Left lung (tissue), 10 donors: ENCODE measurements around the gene MAB21L3. TPM values are rescaled to one million over a fixed set of nuclear protein-coding genes. Genes with fewer than 3 reads are reported as not detected.

Experiments used
- ATAC-seq: fragments of 200-7000 bp; cut with Tn5 transposase; one replicate; pipeline ENCODE4 v1.9.1; 2020; ENCODE audit warnings: moderate library complexity
- DNase-seq, 4 donors: peaks; one replicate each; pipeline ENCODE4 v3.0.0-alpha.2; 2013 to 2020
- H3K27ac ChIP-seq, 2 donors: fragments of 200-600 bp; sonication (generic) in 1 of 2; one replicate each; pipeline versions ENCODE4 v1.5.0 to v1.8.0; 2020 to 2021
- H3K27me3 ChIP-seq, 2 donors: fragments of 200-600 bp; sonication (generic) in 1 of 2; one replicate each; pipeline versions ENCODE4 v1.5.0 to v1.8.0; 2020 to 2021
- H3K36me3 ChIP-seq, 2 donors: fragments of 200-600 bp; sonication (generic) in 1 of 2; one replicate each; pipeline versions ENCODE4 v1.5.0 to v1.8.0; 2020 to 2021
- H3K4me1 ChIP-seq, 2 donors: fragments of 200-600 bp; one replicate each; pipeline ENCODE4 v1.8.0; 2021
- H3K4me3 ChIP-seq, 2 donors: fragments of 200-600 bp; sonication (generic) in 1 of 2; one replicate each; pipeline versions ENCODE4 v1.5.0 to v1.8.0; 2020 to 2021; ENCODE audit warnings: mild to moderate bottlenecking in 1 of 2
- H3K9me3 ChIP-seq, 2 donors: fragments of 200-600 bp; sonication (generic) in 1 of 2; one replicate each; pipeline versions ENCODE4 v1.5.0 to v1.8.0; 2020 to 2021
- intact Hi-C, 2 donors: fragments of 100-400 bp; cut with DNase I; formaldehyde crosslinking; loops; one replicate each; pipeline versions ENCODE4 v1.11.2 to v1.14.2; 2022
- polyA plus RNA-seq, 6 donors: library from polyadenylated mRNA; unstranded; fragments of 120-200 nt; gene quantifications; one replicate each; pipeline ENCODE4 v1.2.1, GENCODE V29; 2013; ENCODE audit not compliant: insufficient read length in 6 of 6
- total RNA-seq, 2 donors: library from RNA; stranded (reverse); fragmentation: NEBNext Ultra II Directional; extraction: Animal tissue kit (Norgen Biotek cat#: 25700); gene quantifications; one replicate each; pipeline ENCODE4 v1.2.1, GENCODE V29; 2021
- TF ChIP-seq, protein P1 (sequence below), 2 donors: fragments of 200-600 bp; sonication (generic) in 1 of 2; IDR thresholded peaks; one replicate each; pipeline versions ENCODE4 v1.5.0 to v1.8.0; 2021; ENCODE audit warnings: antibody characterized with exemption in 2 of 2
- donor health status: DM: no; HTN: yes; CAD: no.
- donor health status: DM: no; HTN: no; CAD: no.

Gene MAB21L3
- total and polyA plus RNA-seq, 8 donors = 0.06 to 1.3 (median 0.17) TPM; not detected in 4

- TF ChIP-seq, protein P1, sequence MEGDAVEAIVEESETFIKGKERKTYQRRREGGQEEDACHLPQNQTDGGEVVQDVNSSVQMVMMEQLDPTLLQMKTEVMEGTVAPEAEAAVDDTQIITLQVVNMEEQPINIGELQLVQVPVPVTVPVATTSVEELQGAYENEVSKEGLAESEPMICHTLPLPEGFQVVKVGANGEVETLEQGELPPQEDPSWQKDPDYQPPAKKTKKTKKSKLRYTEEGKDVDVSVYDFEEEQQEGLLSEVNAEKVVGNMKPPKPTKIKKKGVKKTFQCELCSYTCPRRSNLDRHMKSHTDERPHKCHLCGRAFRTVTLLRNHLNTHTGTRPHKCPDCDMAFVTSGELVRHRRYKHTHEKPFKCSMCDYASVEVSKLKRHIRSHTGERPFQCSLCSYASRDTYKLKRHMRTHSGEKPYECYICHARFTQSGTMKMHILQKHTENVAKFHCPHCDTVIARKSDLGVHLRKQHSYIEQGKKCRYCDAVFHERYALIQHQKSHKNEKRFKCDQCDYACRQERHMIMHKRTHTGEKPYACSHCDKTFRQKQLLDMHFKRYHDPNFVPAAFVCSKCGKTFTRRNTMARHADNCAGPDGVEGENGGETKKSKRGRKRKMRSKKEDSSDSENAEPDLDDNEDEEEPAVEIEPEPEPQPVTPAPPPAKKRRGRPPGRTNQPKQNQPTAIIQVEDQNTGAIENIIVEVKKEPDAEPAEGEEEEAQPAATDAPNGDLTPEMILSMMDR (IDR thresholded peaks at IDR 0.05) = no peak
- H3K9me3 ChIP-seq = no peaks in the 10 kb centered on the region
- ATAC-seq (no peak), DNase-seq (no peak)
- H3K4me1 ChIP-seq = no peaks in the 10 kb centered on the region
- intact Hi-C loops = no loop called here
- no peaks in the 10 kb centered on the region for H3K27me3 ChIP-seq
- no peak overlapping the region for H3K27ac ChIP-seq
- no peaks in the 10 kb centered on the region for H3K36me3 ChIP-seq
- H3K4me3 ChIP-seq = no peak overlapping the region
These were observed 16.8 kb downstream of the MAB21L3 start for GRCh38 chr1:116127848-116128540.

GRCh38 chr1:116128664-116129063 is 17.5 kb downstream of the MAB21L3 start:
- intact Hi-C loops = no loop called here
- no peaks in the 10 kb centered on the region for H3K27me3 ChIP-seq
- H3K9me3 ChIP-seq = no peaks in the 10 kb centered on the region
- DNase-seq (no peak), ATAC-seq (no peak)
- TF ChIP-seq, protein P1 (IDR thresholded peaks at IDR 0.05) = no peak
- no peaks in the 10 kb centered on the region for H3K4me1 ChIP-seq
- H3K27ac ChIP-seq = no peak overlapping the region
- no peaks in the 10 kb centered on the region for H3K36me3 ChIP-seq
- no peak overlapping the region for H3K4me3 ChIP-seq

GRCh38 chr1:116129537-116129936 is 18.3 kb downstream of the MAB21L3 start:
- ATAC-seq = no peak
- no peaks in the 10 kb centered on the region for H3K36me3 ChIP-seq
- intact Hi-C loops = no loop called here
- H3K9me3 ChIP-seq = no peaks in the 10 kb centered on the region
- DNase-seq = no peak
- H3K27me3 ChIP-seq = no peaks in the 10 kb centered on the region
- TF ChIP-seq, protein P1 (IDR thresholded peaks at IDR 0.05) = no peak
- no peak overlapping the region for H3K4me3 ChIP-seq
- no peaks in the 10 kb centered on the region for H3K4me1 ChIP-seq
- H3K27ac ChIP-seq = no peak overlapping the region

DNA sequence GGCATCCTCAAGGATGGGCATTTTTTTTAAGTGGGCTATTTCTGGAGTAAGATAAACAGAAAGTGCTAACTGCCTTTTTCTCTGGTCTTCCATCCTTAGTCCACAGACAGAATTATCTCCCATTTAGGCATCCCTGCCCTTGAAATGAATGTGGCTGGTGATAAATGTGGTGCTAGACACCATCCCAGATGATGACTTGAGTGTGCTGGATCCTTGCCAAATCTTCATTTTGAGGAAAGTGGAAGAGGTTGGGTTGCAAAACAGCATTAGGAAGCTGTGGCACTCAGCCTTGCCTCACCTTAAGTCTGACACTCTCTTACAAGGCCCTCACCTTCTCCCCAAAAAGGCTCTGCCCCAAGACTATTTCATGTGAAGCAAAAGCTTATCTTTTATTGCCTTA is 19.2 kb downstream of the MAB21L3 start:
- intact Hi-C loops = no loop called here
- DNase-seq = no peak
- H3K4me3 ChIP-seq = no peak overlapping the region

DNA sequence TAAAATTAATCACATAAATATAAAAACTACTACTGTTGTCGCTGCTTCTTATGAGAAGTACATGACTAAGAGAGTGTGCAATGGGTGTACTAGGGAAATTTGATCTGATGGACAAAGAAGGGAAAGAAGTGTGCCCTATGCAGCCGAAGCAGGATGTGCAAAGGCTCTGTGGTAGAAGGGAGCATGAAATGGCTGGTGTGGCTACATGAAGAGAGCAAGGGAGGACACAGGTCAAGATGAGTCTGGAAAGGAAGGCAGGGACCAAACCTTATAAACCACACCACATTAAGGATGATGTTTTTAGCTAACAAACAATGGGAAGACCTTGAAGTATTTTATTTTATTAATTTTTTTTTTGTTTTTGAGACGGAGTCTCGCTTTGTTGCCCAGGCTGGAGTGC is 20.0 kb downstream of the MAB21L3 start:
- intact Hi-C loops = no loop called here
- no peak for ATAC-seq

More for the DNA sequence above, 19.2 kb downstream of the MAB21L3 start:
- ATAC-seq = no peak
- H3K36me3 ChIP-seq = no peaks in the 10 kb centered on the region
- H3K27me3 ChIP-seq = no peaks in the 10 kb centered on the region
- no peak overlapping the region for H3K27ac ChIP-seq
- H3K4me1 ChIP-seq = no peaks in the 10 kb centered on the region
- TF ChIP-seq, protein P1 (IDR thresholded peaks at IDR 0.05) = no peak
- H3K9me3 ChIP-seq = no peaks in the 10 kb centered on the region

More for the DNA sequence above, 20.0 kb downstream of the MAB21L3 start:
- TF ChIP-seq, protein P1 (IDR thresholded peaks at IDR 0.05) = no peak
- DNase-seq = no peak
- H3K36me3 ChIP-seq = no peaks in the 10 kb centered on the region
- H3K4me3 ChIP-seq = no peak overlapping the region
- H3K27ac ChIP-seq = no peak overlapping the region
- no peaks in the 10 kb centered on the region for H3K9me3 ChIP-seq
- no peaks in the 10 kb centered on the region for H3K4me1 ChIP-seq
- H3K27me3 ChIP-seq = no peaks in the 10 kb centered on the region
